ENCODE results near the gene MUC4.
"Not testable (repeated sequence)": the region's sequence is repeated elsewhere in the genome, so short reads cannot be mapped to it uniquely, and the experiment has no call there.

The MUC4 gene

DNA sequence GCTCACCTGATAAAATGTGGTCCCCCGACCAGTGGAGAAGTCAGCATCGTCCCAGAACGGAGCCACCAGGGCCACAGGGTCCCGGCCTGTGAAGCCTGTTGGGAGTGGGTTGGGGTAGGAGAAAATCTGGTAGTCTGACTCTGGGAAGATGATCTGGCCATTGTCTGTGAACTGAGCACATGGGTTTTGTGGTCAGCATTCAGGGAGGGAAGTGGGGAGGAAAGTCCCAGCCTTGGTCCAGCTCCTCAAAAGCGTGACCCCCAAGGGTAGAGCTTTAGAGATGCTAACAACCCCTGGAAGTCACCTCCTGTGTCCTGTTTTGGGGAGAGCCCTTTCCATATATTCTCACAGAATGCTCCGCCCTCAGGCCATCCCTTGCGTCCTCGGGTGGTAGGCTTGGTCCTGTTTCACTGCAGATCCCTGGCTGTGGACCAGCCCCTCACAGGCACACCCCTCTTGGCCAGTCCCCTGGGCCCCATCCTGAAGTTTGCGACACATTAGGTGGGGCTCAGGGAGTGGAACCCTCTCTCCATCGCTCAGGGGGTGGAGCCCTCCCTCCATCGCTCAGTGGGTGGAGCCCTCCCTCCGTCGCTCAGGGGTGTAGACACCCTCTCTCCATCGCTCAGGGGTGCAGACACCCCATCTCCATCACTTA is 40.0 kb downstream of the MUC4 start:
- no peak for DNase-seq (ENCODE audit: low read depth)
- TF ChIP-seq, protein P1, sequence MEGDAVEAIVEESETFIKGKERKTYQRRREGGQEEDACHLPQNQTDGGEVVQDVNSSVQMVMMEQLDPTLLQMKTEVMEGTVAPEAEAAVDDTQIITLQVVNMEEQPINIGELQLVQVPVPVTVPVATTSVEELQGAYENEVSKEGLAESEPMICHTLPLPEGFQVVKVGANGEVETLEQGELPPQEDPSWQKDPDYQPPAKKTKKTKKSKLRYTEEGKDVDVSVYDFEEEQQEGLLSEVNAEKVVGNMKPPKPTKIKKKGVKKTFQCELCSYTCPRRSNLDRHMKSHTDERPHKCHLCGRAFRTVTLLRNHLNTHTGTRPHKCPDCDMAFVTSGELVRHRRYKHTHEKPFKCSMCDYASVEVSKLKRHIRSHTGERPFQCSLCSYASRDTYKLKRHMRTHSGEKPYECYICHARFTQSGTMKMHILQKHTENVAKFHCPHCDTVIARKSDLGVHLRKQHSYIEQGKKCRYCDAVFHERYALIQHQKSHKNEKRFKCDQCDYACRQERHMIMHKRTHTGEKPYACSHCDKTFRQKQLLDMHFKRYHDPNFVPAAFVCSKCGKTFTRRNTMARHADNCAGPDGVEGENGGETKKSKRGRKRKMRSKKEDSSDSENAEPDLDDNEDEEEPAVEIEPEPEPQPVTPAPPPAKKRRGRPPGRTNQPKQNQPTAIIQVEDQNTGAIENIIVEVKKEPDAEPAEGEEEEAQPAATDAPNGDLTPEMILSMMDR (conservative IDR thresholded peaks at IDR 0.05; ENCODE audit: low read length) = no peak
- no peak overlapping the region for H3K4me3 ChIP-seq (ENCODE audit: low read length)

DNA sequence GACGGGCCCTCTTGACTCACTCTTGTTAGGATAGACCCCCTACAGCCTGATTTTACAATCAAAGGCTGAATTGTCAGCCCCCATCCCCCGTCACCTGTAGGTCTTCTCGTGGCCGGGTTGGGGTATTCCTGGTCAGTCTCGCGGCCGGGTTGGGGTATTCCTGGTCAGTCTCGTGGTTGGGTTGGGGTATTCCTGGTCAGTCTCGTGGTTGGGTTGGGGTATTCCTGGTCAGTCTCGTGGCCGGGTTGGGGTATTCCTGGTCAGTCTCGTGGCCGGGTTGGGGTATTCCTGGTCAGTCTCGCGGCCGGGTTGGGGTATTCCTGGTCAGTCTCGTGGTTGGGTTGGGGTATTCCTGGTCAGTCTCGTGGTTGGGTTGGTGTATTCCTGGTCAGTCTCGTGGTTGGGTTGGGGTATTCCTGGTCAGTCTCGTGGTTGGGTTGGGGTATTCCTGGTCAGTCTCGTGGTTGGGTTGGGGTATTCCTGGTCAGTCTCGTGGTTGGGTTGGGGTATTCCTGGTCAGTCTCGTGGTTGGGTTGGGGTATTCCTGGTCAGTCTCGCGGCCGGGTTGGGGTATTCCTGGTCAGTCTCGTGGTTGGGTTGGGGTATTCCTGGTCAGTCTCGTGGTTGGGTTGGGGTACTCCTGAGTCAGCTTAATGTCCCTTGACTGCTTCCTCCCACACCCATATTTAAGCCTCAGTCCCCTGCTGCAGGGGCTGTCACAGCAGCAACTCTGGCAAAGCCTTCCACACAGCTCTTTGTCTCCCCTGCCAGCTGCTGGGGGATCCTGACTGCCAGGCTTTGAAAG is 40.7 kb downstream of the MUC4 start:
- not testable (repeated sequence) for DNase-seq (ENCODE audit: low read depth); H3K4me3 ChIP-seq (ENCODE audit: low read length)

DNA sequence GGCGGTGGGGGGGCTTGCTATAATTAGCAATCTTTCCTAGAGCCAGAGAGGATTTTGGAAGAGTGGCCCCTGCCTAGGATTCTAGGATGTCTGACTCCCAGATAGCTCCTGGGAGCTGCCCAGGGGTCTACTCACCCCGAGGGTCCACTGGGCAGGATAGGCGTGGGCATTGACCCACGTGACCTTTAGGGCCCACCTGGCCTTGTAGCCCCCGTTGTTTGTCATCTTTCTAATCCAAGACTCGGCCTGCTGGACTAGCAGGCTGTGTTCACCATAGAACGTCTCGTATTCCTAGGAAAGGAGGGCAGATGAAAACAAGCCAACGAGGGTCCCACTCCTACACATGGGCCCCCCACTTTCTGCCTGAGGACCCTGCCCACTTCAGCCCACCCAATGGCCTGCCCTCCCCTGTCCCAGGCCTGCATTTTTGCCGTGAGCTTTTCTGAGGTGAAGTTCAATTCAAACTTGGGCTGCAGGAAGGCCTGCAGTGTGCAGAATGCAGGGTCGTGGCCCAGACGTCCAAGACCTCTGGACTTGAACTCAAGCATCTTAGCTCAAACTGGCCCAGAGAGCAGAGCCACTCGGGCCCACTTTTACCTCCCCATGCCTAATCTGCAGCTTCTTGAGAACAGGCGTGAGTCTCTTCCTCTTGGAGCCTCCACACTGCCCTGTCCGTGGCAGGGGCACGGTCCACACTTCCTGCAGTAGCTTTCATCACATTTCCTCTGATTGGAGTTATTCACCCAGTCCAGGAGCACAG is 41.5 kb downstream of the MUC4 start:
- no peak overlapping the region for H3K4me3 ChIP-seq (ENCODE audit: low read length)
- TF ChIP-seq, protein P1 (conservative IDR thresholded peaks at IDR 0.05; ENCODE audit: low read length) = no peak
- no peak for DNase-seq (ENCODE audit: low read depth)

DNA sequence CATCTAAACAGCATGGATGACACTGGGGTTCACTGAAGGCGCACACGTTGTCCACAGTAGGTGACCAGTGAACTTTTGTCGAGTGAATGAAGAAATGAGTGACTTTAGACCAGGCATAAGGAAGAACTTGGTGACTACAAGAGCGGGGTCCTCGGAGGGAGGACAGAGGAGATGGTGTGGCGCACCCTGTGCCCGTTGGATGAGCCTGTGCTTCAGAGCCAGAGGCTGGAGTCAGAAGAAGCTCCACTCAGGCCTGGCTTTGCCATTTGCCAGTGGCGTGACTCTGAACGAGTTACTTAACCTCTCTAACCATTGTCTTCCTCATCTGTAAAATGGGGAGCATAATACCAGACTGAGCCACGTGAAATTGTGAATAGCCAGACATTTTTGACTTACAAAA is 42.2 kb downstream of the MUC4 start:
- no peak for DNase-seq (ENCODE audit: low read depth)
- TF ChIP-seq, protein P1 (conservative IDR thresholded peaks at IDR 0.05; ENCODE audit: low read length) = no peak
- no peak overlapping the region for H3K4me3 ChIP-seq (ENCODE audit: low read length)

DNA sequence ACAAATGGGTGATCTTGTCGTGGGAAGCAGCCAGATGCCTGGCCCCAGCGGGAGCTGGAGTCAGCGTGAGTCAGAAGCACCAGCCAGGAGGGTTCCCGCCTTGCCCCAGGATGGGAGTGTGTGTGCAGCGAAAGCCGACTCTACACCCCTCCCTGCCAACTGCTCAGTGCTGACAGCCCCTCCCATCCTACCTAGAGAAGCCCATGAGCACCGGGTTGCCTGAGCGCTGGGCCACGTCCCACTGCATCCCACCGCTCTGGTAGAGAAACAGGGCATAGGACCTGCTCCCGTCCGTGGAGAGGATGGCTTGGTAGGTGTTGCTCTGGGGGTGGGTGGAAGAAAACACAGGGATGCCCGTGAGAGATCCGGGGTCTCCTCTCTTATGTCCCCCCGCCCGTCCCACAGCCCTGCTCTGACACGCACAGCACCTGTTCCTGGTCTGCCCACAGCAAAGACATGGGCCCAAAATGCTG is 42.9 kb downstream of the MUC4 start:
- TF ChIP-seq, protein P1 (conservative IDR thresholded peaks at IDR 0.05; ENCODE audit: low read length) = no peak
- H3K4me3 ChIP-seq (ENCODE audit: low read length) = no peak overlapping the region
- DNase-seq (ENCODE audit: low read depth) = no peak

DNA sequence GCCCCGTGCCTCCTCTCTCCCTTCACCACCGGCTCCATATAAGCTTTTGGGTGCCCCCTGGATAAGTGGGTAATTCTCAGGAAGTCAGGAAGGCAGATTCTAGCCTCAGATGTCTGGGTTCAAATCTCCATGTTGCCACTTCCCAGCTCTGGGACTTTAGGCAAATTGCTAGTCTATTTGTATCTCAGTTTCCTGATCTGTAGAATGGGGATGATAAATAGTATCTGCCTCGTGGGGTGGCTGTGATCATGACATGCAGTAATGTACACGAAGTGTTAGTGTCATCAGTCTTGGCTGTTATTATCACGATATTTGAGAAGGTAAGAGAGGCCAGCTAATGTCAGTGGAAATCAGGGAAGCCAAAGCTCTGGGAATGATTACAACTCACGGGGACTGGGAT is 43.3 kb downstream of the MUC4 start:
- TF ChIP-seq, protein P1 (conservative IDR thresholded peaks at IDR 0.05; ENCODE audit: low read length) = no peak
- DNase-seq (ENCODE audit: low read depth) = no peak
- H3K4me3 ChIP-seq (ENCODE audit: low read length) = no peak overlapping the region

DNA sequence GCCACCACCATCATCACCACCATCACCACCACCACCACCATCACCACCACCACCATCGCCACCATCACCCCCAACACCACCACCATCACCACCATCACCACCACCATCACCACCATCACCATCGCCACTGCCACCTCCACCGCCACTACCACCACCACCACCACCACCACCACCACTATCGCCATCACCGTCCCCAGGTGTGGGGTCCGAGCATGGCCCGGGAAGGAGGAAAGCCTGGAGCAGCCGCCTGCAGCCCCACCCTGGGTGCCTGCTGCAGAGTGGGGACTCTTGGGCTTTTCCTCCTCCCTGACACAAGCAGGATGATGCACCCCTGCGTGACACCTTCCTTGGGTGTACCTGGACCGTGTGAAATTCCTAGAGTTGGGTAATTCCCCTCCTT is 43.9 kb downstream of the MUC4 start:
- no peak for DNase-seq (ENCODE audit: low read depth)
- no peak overlapping the region for H3K4me3 ChIP-seq (ENCODE audit: low read length)
- TF ChIP-seq, protein P1 (conservative IDR thresholded peaks at IDR 0.05; ENCODE audit: low read length) = no peak

Measured in AG10803 (cell line).